Esophagus squamous epithelium (tissue), 5 donors: ENCODE measurements around the gene GNAL. TPM values are rescaled to one million over a fixed set of nuclear protein-coding genes. Genes with fewer than 3 reads are reported as not detected.

Experiments
- DNase-seq: peaks from one replicate; lab custom pipeline; 2025; lab: John Stamatoyannopoulos, UW
- H3K27ac ChIP-seq, 4 donors: fragments of 200-600 bp; sonication (generic); one replicate each; pipeline ENCODE4 v1.5.1; 2016 to 2019; ENCODE audit warnings: mild to moderate bottlenecking in 1 of 4
- H3K27me3 ChIP-seq, 4 donors: fragments of 200-600 bp; sonication (generic); 1 replicate in 3 of 4; 2 replicates in 1 of 4; pipeline versions ENCODE4 v1.5.1 to v1.6.0; 2017 to 2021; ENCODE audit warnings: antibody characterized with exemption in 1 of 4
- H3K36me3 ChIP-seq, 3 donors: fragments of 200-600 bp; sonication (generic); one replicate each; pipeline ENCODE4 v1.5.1; 2016 to 2019
- H3K4me1 ChIP-seq, 3 donors: fragments of 200-600 bp; sonication (generic); one replicate each; pipeline ENCODE4 v1.5.1; 2017 to 2019
- H3K4me3 ChIP-seq, 4 donors: fragments of 200-600 bp; sonication (generic); 1 replicate in 3 of 4; 2 replicates in 1 of 4; pipeline ENCODE4 v1.5.1; 2016 to 2019; ENCODE audit warnings: mild to moderate bottlenecking in 2 of 4, moderate library complexity in 1 of 4
- H3K9me3 ChIP-seq, 3 donors: fragments of 200-600 bp; sonication (generic); one replicate each; pipeline ENCODE4 v1.5.1; 2016 to 2019
- CTCF ChIP-seq, 6 experiments: fragments of 450-650 bp in 4 of 6; fragments of 200-600 bp in 2 of 6; sonication (generic) in 2 of 6; IDR thresholded peaks; one replicate each; pipeline ENCODE4 v1.5.1; 2016 to 2019; ENCODE audit warnings: antibody characterized with exemption in 6 of 6, mild to moderate bottlenecking in 4 of 6, moderate library complexity in 4 of 6
- POLR2A ChIP-seq, 4 donors: fragments of 450-650 bp; IDR thresholded peaks; one replicate each; pipeline ENCODE4 v1.6.1; 2017; ENCODE audit warnings: antibody characterized with exemption in 4 of 4, mild to moderate bottlenecking in 4 of 4, moderate library complexity in 3 of 4
- WGBS, 2 donors: methylation state at CpG; one replicate each; pipeline ENCODE4 v1.1.5; 2018; 5-methylcytosine and 5-hydroxymethylcytosine counted together
- intact Hi-C: fragments of 100-400 bp; cut with DNase I; formaldehyde crosslinking; loops from one replicate; pipeline ENCODE4 v1.15.0; 2022
- total RNA-seq, 4 donors: library from RNA; depleted of rRNA; stranded (reverse); fragments of >200 nt; gene quantifications; one replicate each; pipeline ENCODE4 v1.1.0, GENCODE V29; 2016
- donor health status: DM: yes; HTN: yes; CAD: no.

GNAL gene
- total RNA-seq, 4 donors from 2014 or later, result 2.4 to 23.4 (median 7.0) TPM

GRCh38 chr18:11830585-11830984 lies 141.5 kb downstream of the GNAL start:
- no peaks in the 10 kb centered on the region for H3K27me3 ChIP-seq
- H3K27ac ChIP-seq, result no peak overlapping the region
- intact Hi-C loops, result no loop called here
- no peak for DNase-seq
- H3K9me3 ChIP-seq, result no peaks in the 10 kb centered on the region
- 94 to 96% methylated on average over 4 of the region's 4 CpGs for WGBS, 2 donors
- TF ChIP-seq CTCF (IDR thresholded peaks at IDR 0.05) (no peak), POLR2A (IDR thresholded peaks at IDR 0.05) (no peak)
- no peaks in the 10 kb centered on the region for H3K4me1 ChIP-seq
- no peak overlapping the region for H3K4me3 ChIP-seq
- H3K36me3 ChIP-seq, result no peaks in the 10 kb centered on the region

GRCh38 chr18:11831921-11832320 lies 142.9 kb downstream of the GNAL start:
- Histone ChIP-seq H3K27me3 (no peaks in the 10 kb centered on the region), H3K4me3 (no peak overlapping the region), H3K27ac (no peak overlapping the region), H3K36me3 (no peaks in the 10 kb centered on the region), H3K4me1 (no peaks in the 10 kb centered on the region), H3K9me3 (no peaks in the 10 kb centered on the region)
- TF ChIP-seq POLR2A (IDR thresholded peaks at IDR 0.05) (no peak), CTCF (IDR thresholded peaks at IDR 0.05) (no peak)
- intact Hi-C loops, result no loop called here
- no peak for DNase-seq
- WGBS, 2 donors, result 74 to 78% methylated on average over 3 of the region's 3 CpGs

- Histone ChIP-seq H3K27me3 (no peaks in the 10 kb centered on the region), H3K36me3 (no peaks in the 10 kb centered on the region), H3K27ac (no peak overlapping the region), H3K4me1 (no peaks in the 10 kb centered on the region), H3K9me3 (no peaks in the 10 kb centered on the region), H3K4me3 (no peak overlapping the region)
- no peak for TF ChIP-seq POLR2A (IDR thresholded peaks at IDR 0.05)
- no peak for TF ChIP-seq CTCF (IDR thresholded peaks at IDR 0.05)
- intact Hi-C loops, result no loop called here
- DNase-seq, result no peak
- WGBS, 2 donors, result 76 to 84% methylated on average over 5 of the region's 5 CpGs
These were observed 145.7 kb downstream of the GNAL start for GRCh38 chr18:11834772-11835171.

GRCh38 chr18:11839556-11839955 lies 150.5 kb downstream of the GNAL start:
- Histone ChIP-seq H3K4me3 (no peak overlapping the region), H3K27me3 (no peaks in the 10 kb centered on the region), H3K4me1 (no peaks in the 10 kb centered on the region), H3K9me3 (no peaks in the 10 kb centered on the region), H3K36me3 (no peaks in the 10 kb centered on the region), H3K27ac (no peak overlapping the region)
- intact Hi-C loops, result no loop called here
- 65 to 66% methylated on average over 6 of the region's 6 CpGs for WGBS, 2 donors
- no peak for TF ChIP-seq POLR2A (IDR thresholded peaks at IDR 0.05)
- TF ChIP-seq CTCF (IDR thresholded peaks at IDR 0.05), result no peak
- no peak for DNase-seq

- Histone ChIP-seq H3K36me3 (no peaks in the 10 kb centered on the region), H3K4me3 (no peak overlapping the region), H3K4me1 (no peaks in the 10 kb centered on the region), H3K27ac (no peak overlapping the region), H3K9me3 (no peaks in the 10 kb centered on the region), H3K27me3 (no peaks in the 10 kb centered on the region)
- WGBS, 2 donors, result 51 to 72% methylated on average over 6 of the region's 6 CpGs
- no peak for TF ChIP-seq POLR2A (IDR thresholded peaks at IDR 0.05)
- no peak for TF ChIP-seq CTCF (IDR thresholded peaks at IDR 0.05)
- DNase-seq, result no peak
- intact Hi-C loops, result no loop called here
These were observed 151.4 kb downstream of the GNAL start for GRCh38 chr18:11840493-11840892.
